IMR-90 (cell line): ENCODE data around the gene ABL1. TPM values are rescaled to one million over a fixed set of nuclear protein-coding genes. Genes with fewer than 3 reads are reported as not detected.

Source experiments
- ATAC-seq: fragments of 200-7000 bp; cut with Tn5 transposase; 2 replicates; pipeline ENCODE4 v1.9.1; 2020; ENCODE audit warnings: low read depth, mild to moderate bottlenecking, moderate library complexity
- BruUV-seq: library from RNA; stranded (reverse); fragments of 400-500 nt; replicated peaks from 2 replicates; lab custom pipeline; 2021; lab: Mats Ljungman, UMichigan
- CTCF ChIA-PET: fragments of 300-600 bp; formaldehyde crosslinking; extraction: SDS; loops from one replicate; lab custom pipeline; 2021; ENCODE audit warnings: antibody characterized with exemption; lab: Yijun Ruan, JAX
- POLR2A ChIA-PET: fragments of 300-600 bp; sonication (Branson Sonifier 250); formaldehyde crosslinking; loops from one replicate; lab custom pipeline; 2022; ENCODE audit warnings: antibody characterized with exemption; ENCODE audit not compliant: unreplicated experiment; lab: Charles Lee
- DNase-seq: peaks from one replicate; pipeline ENCODE4 v3.0.0; 2013
- H2AFZ ChIP-seq: replicated peaks from 2 replicates; pipeline ENCODE3; 2013; ENCODE audit warnings: low read length, mild to moderate bottlenecking; ENCODE audit not compliant: poor library complexity
- H2AK5ac ChIP-seq: 2 replicates; pipeline ENCODE4 v1.6.1; 2013; ENCODE audit warnings: low read depth, low read length, inconsistent platforms
- H2AK9ac ChIP-seq: replicated peaks from 2 replicates; pipeline ENCODE3; 2013; ENCODE audit warnings: mild to moderate bottlenecking, low read depth, low read length, moderate library complexity; ENCODE audit not compliant: poor library complexity
- H2BK120ac ChIP-seq: 2 replicates; pipeline ENCODE4 v1.6.1; 2013; ENCODE audit warnings: low read depth, low read length, inconsistent platforms
- H2BK15ac ChIP-seq: 3 replicates; pipeline ENCODE4 v1.6.1; 2013; ENCODE audit warnings: low read depth, low read length, inconsistent platforms
- H2BK20ac ChIP-seq: 2 replicates; pipeline ENCODE4 v1.6.1; 2013; ENCODE audit warnings: low read depth, mild to moderate bottlenecking, inconsistent platforms, low read length, moderate library complexity
- H2BK5ac ChIP-seq: 2 replicates; pipeline ENCODE4 v1.6.1; 2013; ENCODE audit warnings: mild to moderate bottlenecking, low read depth, low read length, inconsistent platforms; ENCODE audit not compliant: poor library complexity, severe bottlenecking
- H3K14ac ChIP-seq: replicated peaks from 2 replicates; pipeline ENCODE4 v1.6.1; 2013; ENCODE audit warnings: low read depth, low read length, inconsistent platforms
- H3K18ac ChIP-seq: 2 replicates; pipeline ENCODE4 v1.6.1; 2013; ENCODE audit warnings: low read depth, low read length, control low read depth
- H3K23ac ChIP-seq: 2 replicates; pipeline ENCODE4 v1.6.1; 2013; ENCODE audit warnings: low read depth, low read length, inconsistent platforms
- H3K27ac ChIP-seq: 2 replicates; pipeline ENCODE4 v1.5.1; 2013; ENCODE audit warnings: mild to moderate bottlenecking, control low read depth, low read length; ENCODE audit not compliant: insufficient read depth
- H3K27me3 ChIP-seq: 2 replicates; pipeline ENCODE4 v1.6.1; 2013; ENCODE audit warnings: low read length; ENCODE audit not compliant: control insufficient read depth, insufficient read depth
- H3K36me3 ChIP-seq: 2 replicates; pipeline ENCODE4 v1.6.1; 2013; ENCODE audit warnings: low read length, mixed read lengths; ENCODE audit not compliant: control insufficient read depth, insufficient read depth
- H3K4ac ChIP-seq: 2 replicates; pipeline ENCODE4 v1.6.1; 2013; ENCODE audit warnings: low read depth, low read length, inconsistent platforms
- H3K4me1 ChIP-seq: 2 replicates; pipeline ENCODE4 v1.6.1; 2013; ENCODE audit warnings: low read length, mixed read lengths; ENCODE audit not compliant: control insufficient read depth, insufficient read depth
- H3K4me2 ChIP-seq: 2 replicates; pipeline ENCODE4 v1.6.1; 2013; ENCODE audit warnings: low read depth, mild to moderate bottlenecking, control low read depth, low read length, moderate library complexity
- H3K4me3 ChIP-seq: 2 replicates; pipeline ENCODE4 v1.5.1; 2013; ENCODE audit warnings: low read depth, mild to moderate bottlenecking, control low read depth, low read length, moderate library complexity; ENCODE audit not compliant: insufficient read depth
- H3K56ac ChIP-seq: 2 replicates; pipeline ENCODE4 v1.6.1; 2013; ENCODE audit warnings: low read length, inconsistent platforms; ENCODE audit not compliant: insufficient read depth; ENCODE audit errors: extremely low read depth
- H3K79me1 ChIP-seq, 2 experiments: 2 replicates each; pipeline ENCODE4 v1.6.1; 2013; ENCODE audit warnings: low read length in 2 of 2, inconsistent platforms in 1 of 2, low read depth in 1 of 2
- H3K9ac ChIP-seq: 2 replicates; pipeline ENCODE4 v1.6.1; 2013; ENCODE audit warnings: low read depth, low read length, control low read depth
- H3K9me1 ChIP-seq: 2 replicates; pipeline ENCODE4 v1.6.1; 2013; ENCODE audit warnings: low read length, inconsistent platforms; ENCODE audit not compliant: insufficient read depth
- H3K9me3 ChIP-seq: 2 replicates; pipeline ENCODE4 v1.6.1; 2013; ENCODE audit warnings: low read length; ENCODE audit not compliant: control insufficient read depth, insufficient read depth
- H4K20me1 ChIP-seq: 2 replicates; pipeline ENCODE4 v1.6.1; 2013; ENCODE audit warnings: low read length, inconsistent platforms; ENCODE audit not compliant: insufficient read depth
- H4K5ac ChIP-seq: 2 replicates; pipeline ENCODE4 v1.6.1; 2013; ENCODE audit warnings: mild to moderate bottlenecking, low read depth, low read length, control low read depth
- H4K8ac ChIP-seq, 2 experiments: 2 replicates each; pipeline ENCODE4 v1.6.1; 2013; ENCODE audit warnings: low read depth in 2 of 2, low read length in 2 of 2, control low read depth in 1 of 2, inconsistent platforms in 1 of 2
- H4K91ac ChIP-seq: 2 replicates; pipeline ENCODE4 v1.6.1; 2013; ENCODE audit warnings: low read depth, low read length, inconsistent platforms; ENCODE audit not compliant: insufficient read depth
- BHLHE40 ChIP-seq: fragments of 150-350 bp; IDR thresholded peaks from 2 replicates; pipeline ENCODE4 v1.6.1; 2016; ENCODE audit warnings: mild to moderate bottlenecking, low read depth, low read length
- MAFK ChIP-seq: IDR thresholded peaks from 2 replicates; pipeline ENCODE4 v1.6.1; 2012; ENCODE audit warnings: low read depth, low read length, improper control_type of control experiment
- NFE2L2 ChIP-seq: fragments of 150-350 bp; IDR thresholded peaks from 2 replicates; pipeline ENCODE4 v1.6.1; 2016; ENCODE audit warnings: low read depth, mild to moderate bottlenecking, low read length
- WGBS, 2 experiments: methylation state at CpG; one replicate each; pipeline versions ENCODE4 v1.1.5 to v1.1.7; 2013; ENCODE audit warnings: missing lambda C conversion rate in 2 of 2; ENCODE audit not compliant: insufficient read length in 1 of 2; ENCODE audit errors: extremely low coverage in 2 of 2; 5-methylcytosine and 5-hydroxymethylcytosine counted together
- dilution Hi-C: fragments of 300-500 bp; cut with HindIII; formaldehyde crosslinking; loops from one replicate; pipeline ENCODE4 v1.14.3; 2018; ENCODE audit warnings: low sequenced_read_pairs; ENCODE audit not compliant: unreplicated experiment
- in situ Hi-C: fragments of 300-500 bp; cut with MboI; formaldehyde crosslinking; loops from 3 replicates; pipeline ENCODE4 v1.14.3; 2019; ENCODE audit warnings: low sequenced_read_pairs, inconsistent platforms, mixed read lengths
- intact Hi-C: fragments of 100-400 bp; cut with micrococcal nuclease; formaldehyde crosslinking; loops from 2 replicates; pipeline ENCODE4 v1.10.0; 2022
- polyA plus RNA-seq, 3 experiments: library from polyadenylated mRNA; depleted of rRNA; stranded (reverse); fragments of >200 nt; gene quantifications; 2 replicates each; pipeline ENCODE4 v1.2.3, GENCODE V29; 2012; ENCODE audit warnings: low replicate concordance in 1 of 3
- total RNA-seq: library from RNA; depleted of rRNA; stranded (reverse); fragments of >200 nt; gene quantifications from 2 replicates; pipeline ENCODE4 v1.2.3, GENCODE V29; 2012

ABL1 gene
- total and polyA plus RNA-seq, 2 of the 4 experiments (the other 2 are of a cell fraction) = 33.7 to 49.1 TPM

GRCh38 chr9:130923611-130924447 is 88.8 kb downstream of the ABL1 start (continued):
- no peak for TF ChIP-seq NFE2L2

DNA sequence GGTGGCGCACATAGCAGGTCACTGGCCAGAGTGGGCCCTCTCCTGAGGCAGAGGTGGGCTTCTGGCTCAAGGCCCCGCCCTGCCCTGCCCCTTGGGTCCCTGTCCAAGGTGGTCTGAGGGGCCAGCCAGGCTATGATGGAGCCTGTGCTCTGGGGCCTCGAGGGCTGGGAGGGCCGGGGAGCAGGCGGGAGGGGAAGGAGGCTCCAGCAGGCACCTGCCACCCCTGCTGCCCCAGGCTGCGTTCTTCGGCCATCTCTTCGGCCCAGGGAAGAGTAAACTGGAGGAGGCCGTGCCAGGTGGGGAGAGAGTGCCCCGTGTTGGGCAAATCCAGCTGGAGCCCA is 89.4 kb downstream of the ABL1 start:
- ATAC-seq (no peak), DNase-seq (no peak)
- Histone ChIP-seq H2AK9ac (peak overlapping the region; percentile 67), H3K4me1 (peaks cover 13% of the 10 kb centered on the region), H3K27ac (no peak overlapping the region), H2AFZ (no peak overlapping the region), H3K18ac (no peak overlapping the region), H3K9ac (no peak overlapping the region), H4K5ac (no peak overlapping the region), H3K36me3 (no peaks in the 10 kb centered on the region), H4K20me1 (no peaks in the 10 kb centered on the region), H2BK15ac (no peak overlapping the region), H2BK5ac (no peak overlapping the region), H3K4me3 (no peak overlapping the region), H3K23ac (no peak overlapping the region), H4K8ac (no peak overlapping the region), H3K56ac (no peak overlapping the region), H3K27me3 (no peaks in the 10 kb centered on the region), H2BK20ac (no peak overlapping the region), H3K4me2 (no peak overlapping the region), H3K9me3 (no peaks in the 10 kb centered on the region), H4K91ac (no peak overlapping the region), H2AK5ac (peak overlapping the region; percentile 79; the same call in 1 of the 2 replicates), H3K9me1 (peaks cover 6% of the 10 kb centered on the region; the same call in 1 of the 2 replicates), H3K4ac (no peak overlapping the region), H2BK120ac (no peak overlapping the region), H3K79me1 (no peaks in the 10 kb centered on the region), H3K14ac (no peak overlapping the region)
- in situ Hi-C loops = no loop called here
- CTCF ChIA-PET = no interaction called here
- dilution Hi-C loops = no loop called here
- 96% methylated on average over 4 of the region's 10 CpGs; no CpG with 5 or more reads in 1 of the 2 experiments for WGBS, 2 experiments
- no peak for TF ChIP-seq MAFK
- no peak for TF ChIP-seq NFE2L2
- no peak for TF ChIP-seq BHLHE40
- intact Hi-C loops = no loop called here
- BruUV-seq = no TSS peak
- POLR2A ChIA-PET = no interaction called here
